ENCODE measurements around the gene CTNNBL1. TPM values are rescaled to one million over a fixed set of nuclear protein-coding genes. Genes with fewer than 3 reads are reported as not detected.

CTNNBL1 gene
- total and polyA plus RNA-seq, 2 donors = 46.5 to 61.9 TPM

- Histone ChIP-seq H3K4me3 (ENCODE audit: low read length in 2 of 2) (no peak overlapping the region), H3K9me3 (ENCODE audit: control insufficient read depth in 2 of 2, insufficient read depth in 1 of 2, low read length in 1 of 2) (no peaks in the 10 kb centered on the region), H3K27me3 (ENCODE audit: control insufficient read depth in 2 of 2, insufficient read depth in 1 of 2, low read length in 1 of 2) (no peaks in the 10 kb centered on the region), H3K36me3 (ENCODE audit: control insufficient read depth in 2 of 2, insufficient read depth in 2 of 2, low read length in 1 of 2) (peaks cover 23 to 29% of the 10 kb centered on the region in 2 donors), H3K4me1 (ENCODE audit: control insufficient read depth in 2 of 2, insufficient read depth in 2 of 2, low read length in 2 of 2) (no peaks in the 10 kb centered on the region), H3K27ac (ENCODE audit: low read depth in 1 of 2, low read length in 1 of 2) (no peak overlapping the region)
- DNase-seq (ENCODE audit: low read depth in 6 of 9, low spot score in 9 of 9) = no peak
- 96% methylated on average over 1 of the region's 1 CpG for WGBS
Measured at GRCh38 chr20:37741570-37741969, 47.7 kb downstream of the CTNNBL1 start.

- no peak overlapping the region for H3K27ac ChIP-seq (ENCODE audit: low read depth in 1 of 2, low read length in 1 of 2)
- no peak for DNase-seq (ENCODE audit: low read depth in 6 of 9, low spot score in 9 of 9)
- peaks cover 27 to 28% of the 10 kb centered on the region in 2 donors for H3K36me3 ChIP-seq (ENCODE audit: control insufficient read depth in 2 of 2, insufficient read depth in 2 of 2, low read length in 1 of 2)
- no peak overlapping the region for H3K4me3 ChIP-seq (ENCODE audit: low read length in 2 of 2)
- WGBS = 93% methylated on average over 2 of the region's 2 CpGs
- H3K27me3 ChIP-seq (ENCODE audit: control insufficient read depth in 2 of 2, insufficient read depth in 1 of 2, low read length in 1 of 2) = no peaks in the 10 kb centered on the region
- H3K9me3 ChIP-seq (ENCODE audit: control insufficient read depth in 2 of 2, insufficient read depth in 1 of 2, low read length in 1 of 2) = no peaks in the 10 kb centered on the region
- no peaks in the 10 kb centered on the region for H3K4me1 ChIP-seq (ENCODE audit: control insufficient read depth in 2 of 2, insufficient read depth in 2 of 2, low read length in 2 of 2)
Measured at GRCh38 chr20:37742131-37742530, 48.3 kb downstream of the CTNNBL1 start.

DNA sequence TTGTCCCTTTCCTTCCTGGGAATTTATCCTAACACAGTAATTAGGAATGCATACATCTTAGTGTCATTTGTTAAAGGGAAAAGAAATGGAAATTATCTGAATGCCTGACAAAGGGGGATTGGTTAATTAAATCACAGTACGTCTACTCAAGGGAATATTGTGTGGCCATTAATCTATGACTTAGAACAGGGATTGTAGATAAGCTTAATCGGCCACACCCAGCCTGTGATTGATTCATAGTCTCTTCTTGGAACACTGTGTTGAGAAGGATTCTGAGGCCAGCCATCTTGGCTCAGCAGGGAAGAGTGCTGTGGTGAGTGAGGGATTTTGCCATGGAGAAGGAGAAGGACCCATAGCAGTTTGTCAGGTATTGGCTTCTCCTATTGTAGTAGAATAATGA is 50.5 kb downstream of the CTNNBL1 start:
- no peak for DNase-seq (ENCODE audit: low read depth in 6 of 9, low spot score in 9 of 9)
- no peaks in the 10 kb centered on the region for H3K9me3 ChIP-seq (ENCODE audit: control insufficient read depth in 2 of 2, insufficient read depth in 1 of 2, low read length in 1 of 2)
- peaks cover 26 to 30% of the 10 kb centered on the region in 2 donors for H3K36me3 ChIP-seq (ENCODE audit: control insufficient read depth in 2 of 2, insufficient read depth in 2 of 2, low read length in 1 of 2)
- no peak overlapping the region for H3K4me3 ChIP-seq (ENCODE audit: low read length in 2 of 2)
- no peak overlapping the region for H3K27ac ChIP-seq (ENCODE audit: low read depth in 1 of 2, low read length in 1 of 2)
- WGBS = 98% methylated on average over 2 of the region's 2 CpGs
- H3K27me3 ChIP-seq (ENCODE audit: control insufficient read depth in 2 of 2, insufficient read depth in 1 of 2, low read length in 1 of 2) = no peaks in the 10 kb centered on the region
- H3K4me1 ChIP-seq (ENCODE audit: control insufficient read depth in 2 of 2, insufficient read depth in 2 of 2, low read length in 2 of 2) = no peaks in the 10 kb centered on the region

GRCh38 chr20:37745553-37745952 is 51.7 kb downstream of the CTNNBL1 start:
- H3K9me3 ChIP-seq (ENCODE audit: control insufficient read depth in 2 of 2, insufficient read depth in 1 of 2, low read length in 1 of 2) = no peaks in the 10 kb centered on the region
- no peaks in the 10 kb centered on the region for H3K4me1 ChIP-seq (ENCODE audit: control insufficient read depth in 2 of 2, insufficient read depth in 2 of 2, low read length in 2 of 2)
- 56% methylated on average over 3 of the region's 3 CpGs for WGBS
- no peaks in the 10 kb centered on the region for H3K27me3 ChIP-seq (ENCODE audit: control insufficient read depth in 2 of 2, insufficient read depth in 1 of 2, low read length in 1 of 2)
- H3K4me3 ChIP-seq (ENCODE audit: low read length in 2 of 2) = no peak overlapping the region
- peaks cover 26 to 27% of the 10 kb centered on the region in 2 donors for H3K36me3 ChIP-seq (ENCODE audit: control insufficient read depth in 2 of 2, insufficient read depth in 2 of 2, low read length in 1 of 2)
- peak overlapping the region in 1 of 2 donors; percentile 42 for H3K27ac ChIP-seq (ENCODE audit: low read depth in 1 of 2, low read length in 1 of 2)
- peak in 3 of 9 donors; percentile 21 to 22 (median 21) for DNase-seq (ENCODE audit: low read depth in 6 of 9, low spot score in 9 of 9)

DNA sequence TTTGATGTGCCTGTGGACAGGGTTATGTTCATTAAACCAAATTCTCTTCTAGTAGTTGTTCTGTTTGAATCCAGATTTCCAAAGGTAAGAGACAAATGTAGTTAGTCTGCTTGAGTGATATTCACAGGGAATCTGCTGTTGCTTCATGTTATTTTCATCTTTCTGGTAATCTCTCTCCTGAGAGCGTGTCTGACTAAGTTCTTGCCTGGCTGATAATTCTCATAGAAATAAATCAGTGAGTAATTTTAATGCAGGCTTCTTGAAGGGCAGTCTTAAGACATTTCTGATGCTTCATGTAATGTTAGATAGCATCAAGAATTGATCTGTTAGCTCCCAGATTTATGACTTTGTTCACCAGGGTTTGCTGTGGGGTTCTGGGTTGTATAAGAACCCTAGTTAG is 54.2 kb downstream of the CTNNBL1 start:
- Histone ChIP-seq H3K27ac (ENCODE audit: low read depth in 1 of 2, low read length in 1 of 2) (no peak overlapping the region), H3K36me3 (ENCODE audit: control insufficient read depth in 2 of 2, insufficient read depth in 2 of 2, low read length in 1 of 2) (peaks cover 27 to 29% of the 10 kb centered on the region in 2 donors)
- WGBS = 96% methylated on average over 1 of the region's 1 CpG

GRCh38 chr20:37749218-37749617 is 55.4 kb downstream of the CTNNBL1 start:
- H3K36me3 ChIP-seq (ENCODE audit: control insufficient read depth in 2 of 2, insufficient read depth in 2 of 2, low read length in 1 of 2) = peaks cover 27 to 29% of the 10 kb centered on the region in 2 donors
- no peaks in the 10 kb centered on the region for H3K27me3 ChIP-seq (ENCODE audit: control insufficient read depth in 2 of 2, insufficient read depth in 1 of 2, low read length in 1 of 2)
- H3K9me3 ChIP-seq (ENCODE audit: control insufficient read depth in 2 of 2, insufficient read depth in 1 of 2, low read length in 1 of 2) = no peaks in the 10 kb centered on the region
- no peaks in the 10 kb centered on the region for H3K4me1 ChIP-seq (ENCODE audit: control insufficient read depth in 2 of 2, insufficient read depth in 2 of 2, low read length in 2 of 2)
- WGBS = 86% methylated on average over 4 of the region's 4 CpGs
- no peak overlapping the region for H3K27ac ChIP-seq (ENCODE audit: low read depth in 1 of 2, low read length in 1 of 2)
- H3K4me3 ChIP-seq (ENCODE audit: low read length in 2 of 2) = no peak overlapping the region
- no peak for DNase-seq (ENCODE audit: low read depth in 6 of 9, low spot score in 9 of 9)

More for the DNA sequence above, 54.2 kb downstream of the CTNNBL1 start:
- H3K4me3 ChIP-seq (ENCODE audit: low read length in 2 of 2) = no peak overlapping the region
- H3K9me3 ChIP-seq (ENCODE audit: control insufficient read depth in 2 of 2, insufficient read depth in 1 of 2, low read length in 1 of 2) = no peaks in the 10 kb centered on the region
- DNase-seq (ENCODE audit: low read depth in 6 of 9, low spot score in 9 of 9) = no peak
- no peaks in the 10 kb centered on the region for H3K27me3 ChIP-seq (ENCODE audit: control insufficient read depth in 2 of 2, insufficient read depth in 1 of 2, low read length in 1 of 2)
- no peaks in the 10 kb centered on the region for H3K4me1 ChIP-seq (ENCODE audit: control insufficient read depth in 2 of 2, insufficient read depth in 2 of 2, low read length in 2 of 2)

DNA sequence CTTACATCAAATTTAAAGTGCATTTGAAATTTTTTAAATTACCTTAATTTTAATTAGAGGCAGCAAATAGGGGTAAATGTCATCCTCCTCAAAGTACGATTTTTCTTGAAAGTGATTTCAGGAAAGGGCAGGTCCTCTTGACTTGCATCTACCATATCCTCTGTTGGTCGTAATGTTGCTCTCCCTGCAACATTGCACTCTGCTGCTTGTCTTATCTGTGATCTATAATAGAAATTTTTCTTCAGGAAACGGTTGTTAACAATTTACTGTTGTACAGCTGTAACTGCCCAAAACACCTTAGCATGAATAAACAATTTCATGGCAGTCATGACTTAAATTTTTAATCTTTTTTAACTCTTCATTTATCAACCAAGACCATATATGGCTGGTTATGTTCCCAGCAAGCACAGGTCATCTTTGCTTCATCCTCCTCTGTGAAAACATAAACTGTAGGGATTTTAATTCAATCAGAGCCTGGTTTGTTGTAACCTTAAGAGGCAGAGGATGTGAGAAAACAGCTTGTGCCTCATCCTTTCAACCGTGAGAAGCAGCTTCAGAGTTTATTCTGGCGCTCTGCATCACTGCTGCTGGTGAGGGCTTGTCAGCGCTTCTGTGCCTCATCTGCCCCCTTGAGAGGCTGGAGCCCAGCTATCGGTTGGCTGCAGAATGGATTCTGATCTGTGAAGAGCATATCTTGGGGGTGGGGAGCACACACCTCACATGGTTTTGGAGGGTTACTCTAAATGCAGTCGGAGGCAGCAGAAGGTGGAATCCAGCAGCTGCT is 56.0 kb downstream of the CTNNBL1 start:
- 92% methylated on average over 8 of the region's 8 CpGs for whole genome bisulfite sequencing
- Histone ChIP-seq H3K4me1 (ENCODE audit: control insufficient read depth in 2 of 2, insufficient read depth in 2 of 2, low read length in 2 of 2) (no peaks in the 10 kb centered on the region), H3K9me3 (ENCODE audit: control insufficient read depth in 2 of 2, insufficient read depth in 1 of 2, low read length in 1 of 2) (no peaks in the 10 kb centered on the region), H3K27me3 (ENCODE audit: control insufficient read depth in 2 of 2, insufficient read depth in 1 of 2, low read length in 1 of 2) (no peaks in the 10 kb centered on the region), H3K27ac (ENCODE audit: low read depth in 1 of 2, low read length in 1 of 2) (no peak overlapping the region), H3K36me3 (ENCODE audit: control insufficient read depth in 2 of 2, insufficient read depth in 2 of 2, low read length in 1 of 2) (peaks cover 27 to 29% of the 10 kb centered on the region in 2 donors), H3K4me3 (ENCODE audit: low read length in 2 of 2) (no peak overlapping the region)
- DNase-seq (ENCODE audit: low read depth in 6 of 9, low spot score in 9 of 9) = no peak

DNA sequence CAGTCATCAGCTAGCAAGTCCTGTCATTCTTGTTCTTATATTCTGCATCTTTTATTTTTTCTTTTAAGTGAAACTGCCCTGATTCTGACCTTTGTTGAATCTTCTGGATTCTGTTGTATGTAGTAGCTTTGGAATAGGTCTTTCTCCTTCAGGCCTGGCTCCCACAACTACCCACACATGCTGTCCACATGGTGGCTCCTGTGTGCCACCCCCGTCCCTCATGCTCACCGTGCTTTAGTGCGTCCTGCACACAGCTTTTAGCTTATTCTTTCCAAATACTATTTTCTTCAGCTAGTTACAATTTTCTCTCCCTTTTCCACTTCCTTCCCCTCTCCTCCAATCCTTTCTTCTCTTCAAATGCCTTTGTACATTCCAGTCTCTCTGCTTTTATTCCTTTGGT is 61.8 kb downstream of the CTNNBL1 start:
- peaks cover 11 to 18% of the 10 kb centered on the region in 2 donors for H3K36me3 ChIP-seq (ENCODE audit: control insufficient read depth in 2 of 2, insufficient read depth in 2 of 2, low read length in 1 of 2)
- H3K9me3 ChIP-seq (ENCODE audit: control insufficient read depth in 2 of 2, insufficient read depth in 1 of 2, low read length in 1 of 2) = no peaks in the 10 kb centered on the region
- 95% methylated on average over 3 of the region's 3 CpGs for WGBS
- DNase-seq (ENCODE audit: low read depth in 6 of 9, low spot score in 9 of 9) = no peak
- H3K27me3 ChIP-seq (ENCODE audit: control insufficient read depth in 2 of 2, insufficient read depth in 1 of 2, low read length in 1 of 2) = no peaks in the 10 kb centered on the region
- no peak overlapping the region for H3K27ac ChIP-seq (ENCODE audit: low read depth in 1 of 2, low read length in 1 of 2)
- no peak overlapping the region for H3K4me3 ChIP-seq (ENCODE audit: low read length in 2 of 2)
- H3K4me1 ChIP-seq (ENCODE audit: control insufficient read depth in 2 of 2, insufficient read depth in 2 of 2, low read length in 2 of 2) = no peaks in the 10 kb centered on the region

DNA sequence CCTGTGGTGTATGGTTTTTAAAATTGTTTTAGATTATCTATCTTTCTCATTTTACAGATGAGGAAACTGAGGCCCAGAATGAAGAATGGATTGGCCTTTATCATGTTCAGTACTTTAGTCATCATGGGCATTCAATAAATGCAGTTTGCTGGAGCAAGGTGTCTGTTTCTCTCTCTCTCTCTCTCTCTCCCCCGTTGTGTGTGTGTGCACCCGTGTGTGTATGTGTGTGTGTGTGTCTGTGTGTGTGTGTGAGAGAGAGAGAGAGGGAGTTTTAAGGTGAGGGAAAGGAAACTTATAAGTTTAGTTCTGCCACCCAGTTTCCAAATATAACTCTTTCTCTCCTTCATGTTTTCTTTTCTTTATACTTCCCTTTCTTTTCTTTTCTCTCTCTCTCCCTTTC is 62.4 kb downstream of the CTNNBL1 start:
- 84% methylated on average over 2 of the region's 2 CpGs for WGBS
- H3K36me3 ChIP-seq (ENCODE audit: control insufficient read depth in 2 of 2, insufficient read depth in 2 of 2, low read length in 1 of 2) = peaks cover 11 to 18% of the 10 kb centered on the region in 2 donors
- H3K27ac ChIP-seq (ENCODE audit: low read depth in 1 of 2, low read length in 1 of 2) = no peak overlapping the region
- H3K9me3 ChIP-seq (ENCODE audit: control insufficient read depth in 2 of 2, insufficient read depth in 1 of 2, low read length in 1 of 2) = no peaks in the 10 kb centered on the region
- H3K27me3 ChIP-seq (ENCODE audit: control insufficient read depth in 2 of 2, insufficient read depth in 1 of 2, low read length in 1 of 2) = no peaks in the 10 kb centered on the region
- no peak for DNase-seq (ENCODE audit: low read depth in 6 of 9, low spot score in 9 of 9)
- no peaks in the 10 kb centered on the region for H3K4me1 ChIP-seq (ENCODE audit: control insufficient read depth in 2 of 2, insufficient read depth in 2 of 2, low read length in 2 of 2)
- H3K4me3 ChIP-seq (ENCODE audit: low read length in 2 of 2) = no peak overlapping the region
